Hepatocyte (in vitro differentiated cells): Measurements from ENCODE around the gene GAGE10.

Experiments
- EZH2 ChIP-seq: fragments of 200-600 bp; sonication (generic); IDR thresholded peaks from 2 replicates; pipeline ENCODE4 v1.6.1; 2016; ENCODE audit warnings: antibody characterized with exemption, mild to moderate bottlenecking, borderline replicate concordance
- TF ChIP-seq, protein P1 (sequence below): fragments of 200-600 bp; sonication (generic); IDR thresholded peaks from 2 replicates; pipeline ENCODE4 v1.5.1; 2016; ENCODE audit warnings: antibody characterized with exemption, mild to moderate bottlenecking; ENCODE audit not compliant: poor library complexity

DNA sequence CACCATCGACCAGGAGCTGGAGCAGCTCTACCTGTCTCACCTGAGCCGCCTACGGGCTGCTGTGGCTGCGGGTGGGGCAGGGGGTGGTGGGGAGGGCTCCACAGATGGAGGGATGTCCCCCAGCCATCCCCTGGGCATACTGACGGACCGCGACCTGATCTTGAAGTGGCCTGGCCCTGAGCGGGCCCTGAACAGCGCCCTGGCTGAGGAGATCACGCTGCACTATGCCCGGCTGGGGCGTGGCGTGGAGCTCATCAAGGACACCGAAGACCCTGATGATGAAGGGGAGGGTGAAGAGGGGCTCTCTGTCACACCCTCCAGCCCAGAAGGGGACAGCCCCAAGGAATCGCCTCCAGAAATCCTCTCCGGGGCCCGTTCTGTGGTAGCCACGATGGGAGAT is 17.3 kb upstream of the GAGE10 start:
- TF ChIP-seq EZH2 = no peak
- TF ChIP-seq, protein P1, sequence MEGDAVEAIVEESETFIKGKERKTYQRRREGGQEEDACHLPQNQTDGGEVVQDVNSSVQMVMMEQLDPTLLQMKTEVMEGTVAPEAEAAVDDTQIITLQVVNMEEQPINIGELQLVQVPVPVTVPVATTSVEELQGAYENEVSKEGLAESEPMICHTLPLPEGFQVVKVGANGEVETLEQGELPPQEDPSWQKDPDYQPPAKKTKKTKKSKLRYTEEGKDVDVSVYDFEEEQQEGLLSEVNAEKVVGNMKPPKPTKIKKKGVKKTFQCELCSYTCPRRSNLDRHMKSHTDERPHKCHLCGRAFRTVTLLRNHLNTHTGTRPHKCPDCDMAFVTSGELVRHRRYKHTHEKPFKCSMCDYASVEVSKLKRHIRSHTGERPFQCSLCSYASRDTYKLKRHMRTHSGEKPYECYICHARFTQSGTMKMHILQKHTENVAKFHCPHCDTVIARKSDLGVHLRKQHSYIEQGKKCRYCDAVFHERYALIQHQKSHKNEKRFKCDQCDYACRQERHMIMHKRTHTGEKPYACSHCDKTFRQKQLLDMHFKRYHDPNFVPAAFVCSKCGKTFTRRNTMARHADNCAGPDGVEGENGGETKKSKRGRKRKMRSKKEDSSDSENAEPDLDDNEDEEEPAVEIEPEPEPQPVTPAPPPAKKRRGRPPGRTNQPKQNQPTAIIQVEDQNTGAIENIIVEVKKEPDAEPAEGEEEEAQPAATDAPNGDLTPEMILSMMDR = no peak
